Ishikawa (cell line): ENCODE data around the gene ASXL3.

Source experiments
- CEBPB ChIP-seq: IDR thresholded peaks from 2 replicates; pipeline ENCODE4 v1.6.1; 2012
- CREB1 ChIP-seq: IDR thresholded peaks from 2 replicates; pipeline ENCODE4 v1.6.1; 2012; ENCODE audit warnings: low read depth
- EGR1 ChIP-seq: IDR thresholded peaks from 2 replicates; pipeline ENCODE4 v1.6.1; 2012
- EP300 ChIP-seq: IDR thresholded peaks from 2 replicates; pipeline ENCODE4 v1.6.1; 2012; ENCODE audit warnings: borderline replicate concordance
- FOXM1 ChIP-seq: IDR thresholded peaks from 2 replicates; pipeline ENCODE4 v1.6.1; 2012; ENCODE audit warnings: low read depth, borderline replicate concordance
- MAX ChIP-seq: IDR thresholded peaks from 2 replicates; pipeline ENCODE4 v1.6.1; 2012
- NFIC ChIP-seq: IDR thresholded peaks from 2 replicates; pipeline ENCODE4 v1.6.1; 2012
- RAD21 ChIP-seq: IDR thresholded peaks from 2 replicates; pipeline ENCODE4 v1.6.1; 2012; ENCODE audit warnings: low read depth
- REST ChIP-seq: IDR thresholded peaks from 2 replicates; pipeline ENCODE4 v1.6.1; 2012; ENCODE audit warnings: low read depth, mild to moderate bottlenecking
- TAF1 ChIP-seq: IDR thresholded peaks from 2 replicates; pipeline ENCODE4 v1.6.1; 2012; ENCODE audit warnings: low read depth, mild to moderate bottlenecking
- TCF12 ChIP-seq: IDR thresholded peaks from 2 replicates; pipeline ENCODE4 v1.6.1; 2012; ENCODE audit warnings: low read depth
- TEAD4 ChIP-seq: IDR thresholded peaks from 2 replicates; pipeline ENCODE4 v1.6.1; 2012
- USF1 ChIP-seq: IDR thresholded peaks from 2 replicates; pipeline ENCODE4 v1.6.1; 2012
- YY1 ChIP-seq: IDR thresholded peaks from 2 replicates; pipeline ENCODE4 v1.6.1; 2012; ENCODE audit warnings: low read depth
- ZBTB7A ChIP-seq: IDR thresholded peaks from 2 replicates; pipeline ENCODE4 v1.6.1; 2012; ENCODE audit warnings: low read depth

The ASXL3 gene

GRCh38 chr18:33664241-33664874 is 86.3 kb downstream of the ASXL3 start:
- TF ChIP-seq MAX, result no peak
- TF ChIP-seq NFIC, result no peak
- TF ChIP-seq TCF12, result no peak
- TF ChIP-seq TAF1, result no peak
- no peak for TF ChIP-seq CEBPB
- no peak for TF ChIP-seq EGR1
- TF ChIP-seq RAD21, result no peak
- TF ChIP-seq EP300, result no peak
- TF ChIP-seq ZBTB7A, result no peak
- TF ChIP-seq REST, result no peak
- no peak for TF ChIP-seq CREB1
- no peak for TF ChIP-seq TEAD4
- no peak for TF ChIP-seq FOXM1
- no peak for TF ChIP-seq YY1

DNA sequence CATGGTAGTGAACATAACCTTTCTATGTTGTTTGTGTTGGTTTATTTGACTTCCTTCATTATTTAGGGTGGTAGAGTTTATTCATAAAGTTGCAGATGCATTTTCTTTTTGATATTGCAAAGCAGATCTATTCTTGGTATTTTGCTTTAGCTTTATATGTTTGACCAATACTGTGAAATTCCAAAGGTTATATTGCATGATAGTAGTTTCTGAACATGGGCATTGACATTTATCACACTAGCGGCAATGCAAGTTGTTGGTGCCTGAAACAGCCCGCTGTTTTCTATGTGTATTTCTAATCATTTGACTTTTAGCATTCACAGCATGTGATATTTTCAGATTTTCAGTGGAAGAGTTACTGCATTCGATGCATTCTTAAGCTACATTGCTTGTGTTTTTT is 87.2 kb downstream of the ASXL3 start:
- TF ChIP-seq TAF1 (no peak), CEBPB (no peak), EP300 (no peak), TEAD4 (no peak), EGR1 (no peak), REST (no peak), NFIC (no peak), TCF12 (no peak), RAD21 (no peak), FOXM1 (no peak), USF1 (no peak), ZBTB7A (no peak), CREB1 (no peak), MAX (no peak), YY1 (no peak)

DNA sequence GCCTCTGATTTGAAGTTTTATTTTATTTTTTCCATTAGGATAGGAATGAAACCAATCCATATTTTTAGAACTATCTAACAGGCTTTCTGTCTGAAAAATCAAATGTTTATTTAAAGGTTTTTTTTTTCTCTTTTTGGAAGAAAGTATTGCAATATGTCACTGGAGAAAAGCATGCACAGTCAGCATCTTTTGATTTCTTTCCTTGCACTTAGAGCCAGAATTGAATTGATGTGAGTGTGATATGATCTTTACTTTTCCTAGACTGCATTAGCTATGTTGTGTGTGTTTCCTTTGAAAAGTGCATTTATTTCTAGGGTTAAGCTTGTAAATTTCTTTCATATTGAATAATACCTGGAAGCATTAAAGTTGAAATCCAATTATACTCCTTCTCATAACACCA is 87.6 kb downstream of the ASXL3 start:
- TF ChIP-seq TEAD4 (no peak), CEBPB (no peak), REST (no peak), MAX (no peak), EGR1 (no peak), RAD21 (no peak), ZBTB7A (no peak), YY1 (no peak), CREB1 (no peak), TCF12 (no peak), NFIC (no peak), FOXM1 (no peak), USF1 (no peak)

DNA sequence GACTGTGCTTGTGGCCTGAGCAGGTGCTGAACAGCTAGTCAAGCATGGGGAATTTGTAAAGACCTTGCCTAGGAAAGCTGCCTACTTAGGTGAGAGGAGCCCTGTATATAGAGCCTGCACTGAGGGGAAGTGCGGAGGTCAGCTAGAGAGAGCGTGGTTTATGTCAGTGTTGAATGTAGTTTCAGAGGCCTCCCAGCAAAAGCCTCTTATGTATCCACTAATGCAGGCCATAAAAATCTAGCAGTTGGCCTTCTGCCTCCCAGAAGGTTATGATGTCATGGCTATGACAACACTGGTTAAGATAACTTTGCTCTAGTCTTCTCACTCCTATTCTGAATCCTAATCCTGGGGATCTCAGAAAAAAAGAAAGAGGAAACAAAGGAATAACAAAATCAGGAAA is 88.9 kb downstream of the ASXL3 start:
- TF ChIP-seq YY1 (no peak), CREB1 (no peak), MAX (no peak), USF1 (no peak), CEBPB (no peak), FOXM1 (no peak), TEAD4 (no peak), TCF12 (no peak), TAF1 (no peak), RAD21 (no peak), EGR1 (no peak), NFIC (no peak), EP300 (no peak)
